HG02938 (cell line): ENCODE results near the gene CAMK2D.

Experiments
- ATAC-seq: cut with Tn5 transposase; IDR thresholded peaks from one replicate; pipeline ENCODE4 v1.9.1; 2021; ENCODE audit warnings: mild to moderate bottlenecking, moderate library complexity; ENCODE audit not compliant: unreplicated experiment

Gene CAMK2D

DNA sequence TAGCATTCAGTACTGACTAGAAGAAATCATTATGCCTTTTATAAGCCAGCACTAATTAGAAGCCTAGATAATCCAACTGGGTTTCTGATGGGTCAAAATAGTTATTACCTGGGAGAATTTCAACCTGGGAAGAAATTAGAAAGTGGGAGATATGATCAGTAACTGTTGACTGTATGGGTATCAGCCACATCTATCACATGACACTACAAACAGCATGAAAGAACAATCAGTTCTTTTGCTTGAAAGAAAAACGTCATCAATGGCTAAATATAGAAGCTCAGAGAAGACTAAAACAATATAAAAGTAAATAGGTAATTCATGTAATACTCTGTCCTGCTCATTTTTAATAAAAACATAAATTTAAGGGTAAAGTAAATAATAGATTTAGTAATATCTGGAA, 145.1 kb downstream of the CAMK2D start:
- ATAC-seq = no peak

DNA sequence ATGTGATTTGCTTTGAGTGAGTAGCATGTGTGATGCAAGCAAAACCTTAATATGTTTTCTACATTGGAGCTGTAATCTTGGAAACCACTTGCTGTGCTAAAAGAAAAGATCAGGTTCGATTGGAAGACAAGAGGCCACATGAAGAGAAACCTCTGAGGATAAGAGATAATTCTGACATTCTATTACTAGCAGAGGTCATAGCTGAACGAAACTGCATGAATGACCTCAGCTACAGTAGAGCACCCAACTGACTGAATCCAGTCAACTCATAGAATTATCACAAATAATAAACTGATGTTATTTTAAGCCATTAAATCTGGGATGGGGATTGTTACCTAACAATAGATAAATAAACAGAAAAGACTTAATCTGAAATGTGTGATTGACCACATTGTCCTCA, 147.1 kb downstream of the CAMK2D start:
- peak; percentile 50 for ATAC-seq

- ATAC-seq = no peak
Measured at GRCh38 chr4:113613503-113613902, 148.0 kb downstream of the CAMK2D start.

GRCh38 chr4:113610537-113610936, 151.0 kb downstream of the CAMK2D start:
- no peak for ATAC-seq

DNA sequence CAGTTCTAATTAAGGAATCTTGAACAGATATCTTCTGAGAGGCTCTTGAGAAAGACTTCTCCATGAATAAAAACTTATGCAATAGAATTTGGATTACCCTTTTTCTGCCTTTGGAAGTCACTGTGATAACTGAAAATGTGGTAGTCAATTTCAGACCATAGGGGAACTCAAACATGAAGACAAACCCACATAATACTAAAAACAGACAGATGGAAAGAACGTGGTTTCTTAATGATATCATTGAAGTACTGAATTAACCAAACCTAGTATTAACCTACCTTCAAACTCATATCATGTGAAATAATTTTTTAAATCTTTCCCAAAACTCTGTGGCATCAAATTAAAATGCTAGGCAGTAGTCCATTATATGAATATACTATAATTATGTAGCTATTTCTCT, 153.5 kb downstream of the CAMK2D start:
- ATAC-seq = peak; percentile 75

- ATAC-seq = no peak
Measured at GRCh38 chr4:113607147-113607720, 154.3 kb downstream of the CAMK2D start.

GRCh38 chr4:113604955-113605354, 156.6 kb downstream of the CAMK2D start:
- ATAC-seq = no peak

- ATAC-seq = no peak
Measured at GRCh38 chr4:113603911-113604310, 157.6 kb downstream of the CAMK2D start.

DNA sequence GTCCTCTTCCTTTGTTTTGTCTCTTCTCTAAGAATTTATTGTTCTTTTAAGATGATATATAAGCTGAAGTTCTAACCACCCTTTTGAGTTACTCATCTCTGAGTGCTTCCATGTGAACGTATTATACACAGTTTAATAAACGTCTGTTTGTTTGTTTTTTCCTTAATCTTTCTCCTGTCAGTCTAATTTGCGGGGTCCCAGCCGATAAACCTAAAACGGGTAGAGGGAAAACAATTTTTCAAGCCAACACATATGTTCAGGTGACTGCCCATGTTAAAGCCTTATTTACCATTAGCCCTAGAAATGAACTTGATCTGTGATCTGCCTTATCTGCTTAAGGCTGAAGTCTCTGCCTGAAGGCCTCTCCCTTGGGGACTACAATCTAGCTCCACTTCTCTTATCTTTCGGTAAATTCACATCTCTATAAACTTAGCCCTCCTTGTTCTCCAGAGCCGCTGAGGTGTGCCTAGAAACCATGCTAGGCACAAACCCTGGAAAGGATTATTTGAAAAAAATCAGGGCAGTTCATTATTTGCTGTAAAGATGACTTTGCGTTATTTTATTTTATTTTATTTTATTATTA, 158.8 kb downstream of the CAMK2D start:
- no peak for ATAC-seq

DNA sequence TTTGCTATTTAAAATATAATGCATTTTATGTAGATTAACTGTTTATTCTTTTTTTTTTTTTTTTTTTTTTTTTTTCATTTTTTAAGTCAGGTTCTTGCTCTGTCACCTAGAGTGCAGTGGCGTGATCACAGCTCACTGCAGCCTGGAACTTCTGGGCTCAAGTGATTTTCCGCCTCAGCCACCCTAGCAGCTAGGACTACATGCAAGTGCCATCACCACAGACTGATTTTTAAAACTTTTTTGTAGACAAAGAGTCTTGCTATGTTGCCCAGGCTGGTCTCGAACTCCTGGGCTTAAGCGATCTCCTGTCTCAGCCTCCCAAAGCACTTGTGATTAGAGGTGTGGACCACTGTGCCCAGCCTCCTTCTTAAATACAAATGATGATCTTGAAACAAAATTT, 159.9 kb downstream of the CAMK2D start:
- ATAC-seq = no peak

GRCh38 chr4:113596396-113596795, 165.1 kb downstream of the CAMK2D start:
- ATAC-seq = no peak

DNA sequence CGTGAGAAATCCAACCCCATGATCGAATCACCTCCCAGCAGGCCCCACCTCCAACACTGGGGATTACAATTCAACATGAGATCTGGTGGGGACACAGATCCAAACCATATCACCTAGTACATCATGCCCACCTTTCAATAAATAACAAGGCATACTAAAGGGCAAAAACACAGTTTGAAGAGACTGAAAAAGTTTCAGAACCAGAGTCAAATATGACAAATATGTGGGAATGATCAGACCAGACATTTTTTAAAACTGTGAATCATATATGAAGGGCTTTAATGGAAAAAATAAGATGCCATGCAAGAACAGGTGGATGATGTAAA, 167.3 kb downstream of the CAMK2D start:
- ATAC-seq = no peak

- peak; percentile 82 for ATAC-seq
Measured at GRCh38 chr4:113593400-113594230, 167.9 kb downstream of the CAMK2D start.

- no peak for ATAC-seq
Measured at GRCh38 chr4:113591982-113592381, 169.6 kb downstream of the CAMK2D start.

DNA sequence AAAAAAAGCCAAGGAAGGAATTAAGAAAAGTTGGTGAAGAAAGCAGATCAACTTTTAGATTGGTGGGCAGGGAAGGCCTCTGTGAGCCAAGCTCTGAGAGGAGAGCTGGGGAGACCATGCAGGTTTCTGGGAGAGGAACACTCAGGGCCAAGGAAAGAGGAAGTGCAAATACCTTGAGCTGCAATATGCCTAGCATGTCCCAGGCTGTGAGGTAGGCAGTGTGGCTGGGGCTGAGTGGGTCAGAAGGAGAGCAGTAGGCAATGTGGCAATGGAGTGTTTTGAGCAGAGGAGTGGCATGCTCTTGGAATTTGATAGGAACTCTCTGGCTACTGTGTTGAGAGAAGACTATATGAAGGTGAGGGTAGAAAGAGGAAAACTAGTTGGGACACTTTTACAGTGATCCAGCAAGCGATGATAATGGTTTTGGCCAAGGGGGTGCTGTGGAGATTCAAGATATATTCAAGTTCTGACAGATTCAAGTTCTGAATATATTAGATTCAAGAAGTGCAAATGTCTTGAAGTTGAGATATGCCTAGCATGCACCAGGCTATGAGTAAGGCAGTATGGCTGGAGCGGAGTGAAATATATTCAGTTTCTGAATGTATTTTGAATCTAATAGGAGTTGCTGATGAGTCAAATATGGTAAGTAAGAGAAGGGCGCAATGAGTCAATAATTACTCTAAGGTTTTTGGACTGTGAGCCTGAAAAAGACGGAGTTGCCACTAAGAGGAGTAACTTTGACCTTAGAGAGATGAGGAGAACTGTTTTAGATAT, 172.5 kb downstream of the CAMK2D start:
- ATAC-seq = no peak

DNA sequence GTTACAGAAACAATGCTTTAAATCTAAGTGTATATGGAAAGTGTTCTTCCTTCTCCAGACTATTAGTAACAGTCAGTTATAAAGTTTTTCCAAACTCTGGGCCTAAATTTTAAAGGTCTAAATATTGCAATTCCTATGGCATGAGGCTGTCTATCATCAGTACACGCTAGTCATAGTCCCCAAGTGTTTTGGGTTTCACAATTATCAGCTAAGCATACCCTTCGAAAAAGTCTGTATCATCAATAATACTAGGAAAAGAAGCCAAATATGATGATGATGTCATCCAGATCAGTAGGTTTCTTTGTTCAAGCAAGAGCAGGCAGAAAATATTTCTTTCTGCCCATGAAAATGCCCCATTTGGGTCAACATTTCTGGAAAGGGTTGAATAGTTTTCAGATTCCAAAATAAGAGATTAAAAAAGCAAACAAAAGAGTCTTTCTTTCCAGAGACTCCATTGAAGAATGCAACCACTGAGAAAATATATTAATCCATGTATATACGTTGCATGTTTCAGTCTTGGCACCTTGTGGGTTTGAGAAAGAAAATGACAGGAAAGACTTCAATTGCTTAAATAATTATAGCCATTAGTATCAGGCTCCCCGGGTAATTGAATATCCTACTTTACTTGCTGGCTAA, 173.8 kb downstream of the CAMK2D start:
- no peak for ATAC-seq

- no peak for ATAC-seq
Measured at GRCh38 chr4:113587156-113587555, 174.4 kb downstream of the CAMK2D start.

DNA sequence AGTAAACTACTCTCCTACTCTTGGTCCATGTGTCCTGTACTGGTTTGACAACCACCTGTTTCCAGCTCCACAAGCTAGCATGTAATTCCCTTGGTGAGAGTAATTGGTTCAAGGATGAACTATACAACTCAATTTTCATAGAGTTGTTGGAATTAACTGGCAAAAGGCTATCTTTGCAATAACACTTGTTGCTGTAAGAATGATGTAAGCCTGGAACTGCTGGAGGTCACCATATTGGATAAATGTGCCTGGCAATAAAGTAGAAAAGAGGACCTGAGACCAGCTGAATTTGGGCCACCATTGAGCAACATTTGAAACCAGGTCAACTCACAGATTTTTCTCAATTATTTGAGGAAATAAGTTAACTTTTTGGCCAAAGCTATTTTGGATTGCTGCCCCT, 175.5 kb downstream of the CAMK2D start:
- no peak for ATAC-seq

- ATAC-seq = no peak
Measured at GRCh38 chr4:113584407-113585150, 177.0 kb downstream of the CAMK2D start.

DNA sequence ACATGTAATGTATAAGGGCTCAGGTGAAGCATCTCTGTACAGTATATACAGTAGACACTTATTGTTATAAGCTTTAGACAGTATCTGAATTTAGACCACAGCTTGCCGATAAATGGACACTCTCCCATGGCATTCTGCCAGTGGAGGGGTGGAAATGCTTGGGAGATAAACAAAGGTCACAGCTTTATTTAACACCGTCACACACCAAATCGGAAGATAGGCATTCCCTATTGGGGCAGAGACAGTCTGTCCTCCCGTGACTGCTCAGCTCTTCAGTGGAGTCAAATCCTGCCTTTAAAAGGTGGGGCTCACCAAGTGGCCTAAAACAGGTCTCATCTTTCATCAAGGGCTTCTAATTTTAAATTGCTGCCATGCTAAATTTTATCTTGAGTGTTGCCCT, 178.8 kb downstream of the CAMK2D start:
- ATAC-seq = no peak
